Central memory CD4-positive, alpha-beta T cell (primary cell): ENCODE data around the gene KIFAP3.
"Not testable (repeated sequence)": the region's sequence is repeated elsewhere in the genome, so short reads cannot be mapped to it uniquely, and the experiment has no call there.

Source experiments
- DNase-seq: peaks from one replicate; pipeline ENCODE4 v3.0.0; 2022
- total RNA-seq, 3 experiments: gene quantifications; one replicate each; lab custom pipeline; 2026; lab: John Stamatoyannopoulos, UW

Gene KIFAP3
- 23.4 to 40.7 (median 36.1) reads per million in 3 experiments for total RNA-seq

- DNase-seq: peak; percentile 95
These were observed at the start of gene KIFAP3 for GRCh38 chr1:170074250-170075157. TSS of gene KIFAP3 (minus strand) at chr1:170074695. CDS start at chr1:170074467, 228 bp downstream.

- DNase-seq: no peak
These were observed 47.9 kb upstream of the KIFAP3 start for GRCh38 chr1:170122366-170122765.

GRCh38 chr1:170114906-170115305 lies 40.4 kb upstream of the KIFAP3 start:
- no peak for DNase-seq

GRCh38 chr1:170113140-170113539 lies 38.6 kb upstream of the KIFAP3 start:
- not testable (repeated sequence) for DNase-seq

- no peak for DNase-seq
These were observed 23.0 kb upstream of the KIFAP3 start for GRCh38 chr1:170097449-170097948.

- no peak for DNase-seq
These were observed 22.4 kb upstream of the KIFAP3 start for GRCh38 chr1:170096806-170097340.

GRCh38 chr1:170095976-170096748 lies 21.7 kb upstream of the KIFAP3 start:
- DNase-seq: no peak

- not testable (repeated sequence) for DNase-seq
These were observed 20.5 kb upstream of the KIFAP3 start for GRCh38 chr1:170094697-170095616.

- no peak for DNase-seq
These were observed 12.0 kb upstream of the KIFAP3 start for GRCh38 chr1:170086399-170087032.

- DNase-seq: no peak
These were observed 10.6 kb upstream of the KIFAP3 start for GRCh38 chr1:170085091-170085490.

- no peak for DNase-seq
These were observed 4.2 kb upstream of the KIFAP3 start for GRCh38 chr1:170078610-170079189.

- no peak for DNase-seq
These were observed 3.4 kb upstream of the KIFAP3 start for GRCh38 chr1:170077926-170078325.

- DNase-seq: not testable (repeated sequence)
These were observed 2.5 kb upstream of the KIFAP3 start for GRCh38 chr1:170076952-170077351.

GRCh38 chr1:170076199-170076598 lies 1.7 kb upstream of the KIFAP3 start:
- DNase-seq: no peak

- DNase-seq: no peak
These were observed 691 bp upstream of the KIFAP3 start for GRCh38 chr1:170075186-170075585.

GRCh38 chr1:170073893-170074249 lies 624 bp downstream of the KIFAP3 start:
- DNase-seq: no peak

GRCh38 chr1:170071378-170071777 lies 3.1 kb downstream of the KIFAP3 start:
- no peak for DNase-seq

GRCh38 chr1:170068923-170069322 lies 5.6 kb downstream of the KIFAP3 start:
- no peak for DNase-seq

- no peak for DNase-seq
These were observed 7.2 kb downstream of the KIFAP3 start for GRCh38 chr1:170067253-170067819.

- no peak for DNase-seq
These were observed 9.7 kb downstream of the KIFAP3 start for GRCh38 chr1:170064821-170065220.
